Neural progenitor cell (in vitro differentiated cells): Measurements from ENCODE around the gene NOX5. TPM values are rescaled to one million over a fixed set of nuclear protein-coding genes. Genes with fewer than 3 reads are reported as not detected.

Experiments
- DNase-seq: peaks from one replicate; pipeline ENCODE4 v3.0.0-alpha.2; 2016; ENCODE audit warnings: low spot score
- H2AFZ ChIP-seq: fragments of 200-600 bp; sonication (generic); replicated peaks from 2 replicates; pipeline ENCODE4 v1.6.1; 2016; ENCODE audit warnings: antibody characterized with exemption
- H3F3A ChIP-seq: fragments of 200-600 bp; sonication (generic); 2 replicates; pipeline ENCODE4 v1.6.1; 2016; ENCODE audit warnings: antibody characterized with exemption, low read depth
- H3K27ac ChIP-seq: fragments of 200-600 bp; sonication (generic); 2 replicates; pipeline ENCODE4 v1.5.1; 2016; ENCODE audit warnings: mild to moderate bottlenecking
- H3K27me3 ChIP-seq: fragments of 200-600 bp; sonication (generic); 2 replicates; pipeline ENCODE4 v1.6.1; 2016; ENCODE audit warnings: mild to moderate bottlenecking, moderate library complexity
- H3K36me3 ChIP-seq: fragments of 200-600 bp; sonication (generic); 2 replicates; pipeline ENCODE4 v1.5.1; 2016
- H3K4me1 ChIP-seq: fragments of 200-600 bp; sonication (generic); 2 replicates; pipeline ENCODE4 v1.6.1; 2016; ENCODE audit warnings: mixed run types
- H3K4me2 ChIP-seq: fragments of 200-600 bp; sonication (generic); 2 replicates; pipeline ENCODE4 v1.6.1; 2016
- H3K4me3 ChIP-seq: fragments of 200-600 bp; sonication (generic); 2 replicates; pipeline ENCODE4 v1.5.1; 2016
- H3K79me2 ChIP-seq: fragments of 200-600 bp; sonication (generic); 2 replicates; pipeline ENCODE4 v1.6.1; 2016; ENCODE audit warnings: low read depth
- H3K9ac ChIP-seq: fragments of 200-600 bp; sonication (generic); 2 replicates; pipeline ENCODE4 v1.6.1; 2016
- H3K9me3 ChIP-seq: fragments of 200-600 bp; sonication (generic); 2 replicates; pipeline ENCODE4 v1.5.1; 2016; ENCODE audit warnings: low read depth
- H4K20me1 ChIP-seq: fragments of 200-600 bp; sonication (generic); 2 replicates; pipeline ENCODE4 v1.6.1; 2016; ENCODE audit warnings: low read depth
- H3K27ac Mint-ChIP-seq: 3 replicates; pipeline ENCODE4 v1.8.0; 2021; ENCODE audit warnings: mixed read lengths
- H3K27me3 Mint-ChIP-seq: 2 replicates; pipeline ENCODE4 v1.8.0; 2022; ENCODE audit warnings: low read depth, mild to moderate bottlenecking, inconsistent platforms, moderate library complexity, mixed read lengths; ENCODE audit not compliant: insufficient read depth
- H3K36me3 Mint-ChIP-seq: 3 replicates; pipeline ENCODE4 v1.8.0; 2021; ENCODE audit warnings: mixed read lengths
- H3K4me1 Mint-ChIP-seq: 3 replicates; pipeline ENCODE4 v1.8.0; 2021; ENCODE audit warnings: mixed read lengths
- H3K4me3 Mint-ChIP-seq: 3 replicates; pipeline ENCODE4 v1.8.0; 2021; ENCODE audit warnings: mild to moderate bottlenecking, moderate library complexity, mixed read lengths
- H3K9me3 Mint-ChIP-seq: 3 replicates; pipeline ENCODE4 v1.8.0; 2020; ENCODE audit warnings: mixed read lengths
- CTCF ChIP-seq: fragments of 200-600 bp; sonication (generic); IDR thresholded peaks from 2 replicates; pipeline ENCODE4 v1.5.1; 2017; ENCODE audit warnings: antibody characterized with exemption, mild to moderate bottlenecking
- EZH2 ChIP-seq: fragments of 200-600 bp; sonication (generic); IDR thresholded peaks from 2 replicates; pipeline ENCODE4 v1.6.1; 2017; ENCODE audit warnings: antibody characterized with exemption, mild to moderate bottlenecking, moderate library complexity
- EZH2phosphoT487 ChIP-seq: fragments of 200-600 bp; sonication (generic); IDR thresholded peaks from 2 replicates; pipeline ENCODE4 v1.6.1; 2017; ENCODE audit warnings: antibody characterized with exemption
- total RNA-seq: library from RNA; depleted of rRNA; stranded (reverse); fragments of >200 nt; gene quantifications from 2 replicates; pipeline ENCODE4 v1.2.3, GENCODE V29; 2015; ENCODE audit warnings: low replicate concordance

The NOX5 gene
- total RNA-seq = not detected in 2 replicates

- no peak within 1 kb of the TSS for H3K4me3 ChIP-seq
- H3K9me3 Mint-ChIP-seq = peaks cover 7% of the 10 kb centered on the region
- no peak within 1 kb of the TSS for H2AFZ ChIP-seq
- H3K4me1 ChIP-seq = no peaks in the 10 kb centered on the region
- H3K36me3 Mint-ChIP-seq = peaks cover 2% of the 10 kb centered on the region
- H4K20me1 ChIP-seq = no peaks in the 10 kb centered on the region
- no peaks in the 10 kb centered on the region for H3K27me3 ChIP-seq
- no peak for TF ChIP-seq EZH2
- no peak for DNase-seq
- H3K9me3 ChIP-seq = no peaks in the 10 kb centered on the region
- H3K27ac ChIP-seq = no peak within 1 kb of the TSS
- H3K27me3 Mint-ChIP-seq = peaks cover 9% of the 10 kb centered on the region
- no peaks in the 10 kb centered on the region for H3F3A ChIP-seq
- no peaks in the 10 kb centered on the region for H3K79me2 ChIP-seq
- H3K9ac ChIP-seq = no peak within 1 kb of the TSS
- H3K4me1 Mint-ChIP-seq = peaks cover 13% of the 10 kb centered on the region
- peak within 1 kb of the TSS; percentile 44 for H3K27ac Mint-ChIP-seq
- H3K4me2 ChIP-seq = no peak within 1 kb of the TSS
- no peaks in the 10 kb centered on the region for H3K36me3 ChIP-seq
- no peak within 1 kb of the TSS for H3K4me3 Mint-ChIP-seq
Observed at GRCh38 chr15:69014454-69014853, at the start of gene NOX5. Gene NOX5 (plus strand): TSS chr15:69014695. CDS start chr15:69014736, 41 bp downstream.

- Mint-ChIP-seq H3K9me3 (peaks cover 26% of the 10 kb centered on the region), H3K27me3 (peaks cover 8% of the 10 kb centered on the region), H3K4me3 (no peak overlapping the region), H3K4me1 (no peaks in the 10 kb centered on the region), H3K36me3 (peaks cover 3% of the 10 kb centered on the region), H3K27ac (no peak overlapping the region)
- no peak for DNase-seq
- Histone ChIP-seq H4K20me1 (no peaks in the 10 kb centered on the region), H3K4me1 (no peaks in the 10 kb centered on the region), H3K36me3 (no peaks in the 10 kb centered on the region), H3K27ac (no peak overlapping the region), H3F3A (no peaks in the 10 kb centered on the region), H3K9me3 (peaks cover 13% of the 10 kb centered on the region), H3K4me2 (no peak overlapping the region), H2AFZ (no peak overlapping the region), H3K27me3 (no peaks in the 10 kb centered on the region), H3K79me2 (no peaks in the 10 kb centered on the region), H3K4me3 (no peak overlapping the region), H3K9ac (no peak overlapping the region)
- no peak for TF ChIP-seq CTCF
- no peak for TF ChIP-seq EZH2phosphoT487
- TF ChIP-seq EZH2 = no peak
Observed at GRCh38 chr15:68966996-68967395, 47.5 kb upstream of the NOX5 start.

- H3K27ac ChIP-seq = no peak overlapping the region
- TF ChIP-seq CTCF (no peak), EZH2 (no peak), EZH2phosphoT487 (no peak)
- Mint-ChIP-seq H3K9me3 (peaks cover 26% of the 10 kb centered on the region), H3K27ac (no peak overlapping the region), H3K4me3 (no peak overlapping the region), H3K36me3 (peaks cover 3% of the 10 kb centered on the region), H3K4me1 (no peaks in the 10 kb centered on the region), H3K27me3 (peaks cover 7% of the 10 kb centered on the region)
- no peaks in the 10 kb centered on the region for H3K79me2 ChIP-seq
- H3K4me3 ChIP-seq = no peak overlapping the region
- no peaks in the 10 kb centered on the region for H3K4me1 ChIP-seq
- no peaks in the 10 kb centered on the region for H3K36me3 ChIP-seq
- no peaks in the 10 kb centered on the region for H3F3A ChIP-seq
- no peaks in the 10 kb centered on the region for H3K27me3 ChIP-seq
- H3K9ac ChIP-seq = no peak overlapping the region
- H3K9me3 ChIP-seq = peaks cover 13% of the 10 kb centered on the region
- no peaks in the 10 kb centered on the region for H4K20me1 ChIP-seq
- no peak overlapping the region for H2AFZ ChIP-seq
- DNase-seq = no peak
- H3K4me2 ChIP-seq = no peak overlapping the region
Observed at GRCh38 chr15:68967948-68968347, 46.5 kb upstream of the NOX5 start.

GRCh38 chr15:68969298-68969697 is 45.2 kb upstream of the NOX5 start:
- no peaks in the 10 kb centered on the region for H3K36me3 ChIP-seq
- no peak for DNase-seq
- H3K79me2 ChIP-seq = no peaks in the 10 kb centered on the region
- no peak overlapping the region for H3K4me2 ChIP-seq
- Mint-ChIP-seq H3K27me3 (peaks cover 2% of the 10 kb centered on the region), H3K27ac (no peak overlapping the region), H3K36me3 (no peaks in the 10 kb centered on the region), H3K4me1 (no peaks in the 10 kb centered on the region), H3K9me3 (peaks cover 22% of the 10 kb centered on the region), H3K4me3 (no peak overlapping the region)
- H3K4me1 ChIP-seq = no peaks in the 10 kb centered on the region
- peaks cover 13% of the 10 kb centered on the region for H3K9me3 ChIP-seq
- no peak overlapping the region for H3K9ac ChIP-seq
- H3F3A ChIP-seq = no peaks in the 10 kb centered on the region
- H3K27ac ChIP-seq = no peak overlapping the region
- TF ChIP-seq CTCF (no peak), EZH2 (no peak), EZH2phosphoT487 (no peak)
- H2AFZ ChIP-seq = no peak overlapping the region
- H3K4me3 ChIP-seq = no peak overlapping the region
- no peaks in the 10 kb centered on the region for H3K27me3 ChIP-seq
- H4K20me1 ChIP-seq = no peaks in the 10 kb centered on the region
